DND-41 (cell line): ENCODE measurements around the gene ATP6V0A1.

Source experiments
- EZH2 ChIP-seq: IDR thresholded peaks from 3 replicates; pipeline ENCODE4 v1.6.1; 2012; ENCODE audit warnings: borderline replicate concordance, low read depth, mild to moderate bottlenecking, moderate library complexity, low read length, inconsistent platforms; ENCODE audit not compliant: severe bottlenecking
- TF ChIP-seq, protein P1 (sequence below): IDR thresholded peaks from 2 replicates; pipeline ENCODE4 v1.5.1; 2012; ENCODE audit warnings: borderline replicate concordance, low read length, moderate library complexity, mild to moderate bottlenecking; ENCODE audit not compliant: poor library complexity, severe bottlenecking; ENCODE audit errors: extremely low read depth

DNA sequence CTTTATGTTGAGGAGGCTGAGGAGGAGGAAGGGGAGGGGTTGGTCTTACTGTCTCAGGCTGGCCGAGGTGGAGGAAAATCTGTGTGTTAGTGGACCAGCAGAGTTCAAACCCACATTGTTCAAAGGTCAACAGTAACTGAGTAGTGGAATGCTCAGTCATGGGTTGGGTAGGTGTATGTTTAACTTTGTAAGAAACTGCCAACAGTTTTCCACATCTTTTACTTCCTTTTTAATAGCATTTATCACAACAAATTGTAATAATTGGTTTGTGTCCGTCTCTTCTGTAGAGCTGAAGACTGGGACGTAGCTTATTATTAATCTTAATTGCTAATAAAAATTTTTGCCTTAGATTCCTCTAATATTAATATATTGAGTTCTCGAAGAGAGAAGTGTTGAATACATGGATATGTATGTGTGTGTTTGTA lies 5.3 kb downstream of the ATP6V0A1 start:
- TF ChIP-seq, protein P1, sequence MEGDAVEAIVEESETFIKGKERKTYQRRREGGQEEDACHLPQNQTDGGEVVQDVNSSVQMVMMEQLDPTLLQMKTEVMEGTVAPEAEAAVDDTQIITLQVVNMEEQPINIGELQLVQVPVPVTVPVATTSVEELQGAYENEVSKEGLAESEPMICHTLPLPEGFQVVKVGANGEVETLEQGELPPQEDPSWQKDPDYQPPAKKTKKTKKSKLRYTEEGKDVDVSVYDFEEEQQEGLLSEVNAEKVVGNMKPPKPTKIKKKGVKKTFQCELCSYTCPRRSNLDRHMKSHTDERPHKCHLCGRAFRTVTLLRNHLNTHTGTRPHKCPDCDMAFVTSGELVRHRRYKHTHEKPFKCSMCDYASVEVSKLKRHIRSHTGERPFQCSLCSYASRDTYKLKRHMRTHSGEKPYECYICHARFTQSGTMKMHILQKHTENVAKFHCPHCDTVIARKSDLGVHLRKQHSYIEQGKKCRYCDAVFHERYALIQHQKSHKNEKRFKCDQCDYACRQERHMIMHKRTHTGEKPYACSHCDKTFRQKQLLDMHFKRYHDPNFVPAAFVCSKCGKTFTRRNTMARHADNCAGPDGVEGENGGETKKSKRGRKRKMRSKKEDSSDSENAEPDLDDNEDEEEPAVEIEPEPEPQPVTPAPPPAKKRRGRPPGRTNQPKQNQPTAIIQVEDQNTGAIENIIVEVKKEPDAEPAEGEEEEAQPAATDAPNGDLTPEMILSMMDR = no peak
- no peak for TF ChIP-seq EZH2
